Hepatocyte (in vitro differentiated cells): ENCODE results near the gene CDC42BPA. TPM values are rescaled to one million over a fixed set of nuclear protein-coding genes. Genes with fewer than 3 reads are reported as not detected.

ENCODE experiments used
- DNase-seq: peaks from one replicate; pipeline ENCODE4 v3.0.0-alpha.2; 2016; ENCODE audit warnings: low spot score
- H2AFZ ChIP-seq: fragments of 200-600 bp; sonication (generic); 2 replicates; pipeline ENCODE4 v1.6.0; 2016; ENCODE audit warnings: antibody characterized with exemption, mild to moderate bottlenecking
- H3K27ac ChIP-seq: fragments of 200-600 bp; sonication (generic); 2 replicates; pipeline ENCODE4 v1.5.1; 2016; ENCODE audit warnings: mild to moderate bottlenecking
- H3K27me3 ChIP-seq: fragments of 200-600 bp; sonication (generic); 2 replicates; pipeline ENCODE4 v1.6.1; 2016
- H3K36me3 ChIP-seq: fragments of 200-600 bp; sonication (generic); replicated peaks from 2 replicates; pipeline ENCODE4 v1.5.1; 2016; ENCODE audit warnings: low read depth; ENCODE audit not compliant: insufficient read depth
- H3K4me1 ChIP-seq: fragments of 200-600 bp; sonication (generic); 2 replicates; pipeline ENCODE4 v1.5.1; 2016; ENCODE audit warnings: mild to moderate bottlenecking, moderate library complexity; ENCODE audit not compliant: insufficient read depth
- H3K4me2 ChIP-seq: fragments of 200-600 bp; sonication (generic); 2 replicates; pipeline ENCODE4 v1.6.0; 2016
- H3K4me3 ChIP-seq: fragments of 200-600 bp; sonication (generic); 2 replicates; pipeline ENCODE4 v1.5.1; 2016; ENCODE audit warnings: mild to moderate bottlenecking
- H3K79me2 ChIP-seq: fragments of 200-600 bp; sonication (generic); 2 replicates; pipeline ENCODE4 v1.6.0; 2017; ENCODE audit warnings: mild to moderate bottlenecking
- H3K9me2 ChIP-seq: fragments of 200-600 bp; sonication (generic); replicated peaks from 2 replicates; pipeline ENCODE4 v1.6.0; 2017; ENCODE audit warnings: mild to moderate bottlenecking; ENCODE audit not compliant: insufficient read depth
- H3K9me3 ChIP-seq: fragments of 200-600 bp; sonication (generic); 2 replicates; pipeline ENCODE4 v1.5.1; 2016; ENCODE audit warnings: low read depth, mild to moderate bottlenecking
- H4K20me1 ChIP-seq: fragments of 200-600 bp; sonication (generic); 2 replicates; pipeline ENCODE4 v1.6.0; 2016; ENCODE audit warnings: mild to moderate bottlenecking; ENCODE audit not compliant: insufficient read depth, poor library complexity, severe bottlenecking
- CTCF ChIP-seq: fragments of 200-600 bp; sonication (generic); IDR thresholded peaks from 2 replicates; pipeline ENCODE4 v1.5.1; 2016; ENCODE audit warnings: antibody characterized with exemption, mild to moderate bottlenecking; ENCODE audit not compliant: poor library complexity
- EZH2 ChIP-seq: fragments of 200-600 bp; sonication (generic); IDR thresholded peaks from 2 replicates; pipeline ENCODE4 v1.6.1; 2016; ENCODE audit warnings: antibody characterized with exemption, mild to moderate bottlenecking, borderline replicate concordance
- EZH2phosphoT487 ChIP-seq: fragments of 200-600 bp; sonication (generic); IDR thresholded peaks from one replicate; pipeline ENCODE4 v1.6.1; 2018; ENCODE audit warnings: antibody characterized with exemption, mild to moderate bottlenecking, low read depth, moderate library complexity; ENCODE audit not compliant: unreplicated experiment, severe bottlenecking
- WGBS: methylation state at CpG from one replicate; pipeline ENCODE4 v1.1.6; 2016; ENCODE audit warnings: low lambda C conversion rate; ENCODE audit errors: missing lambda C conversion rate; 5-methylcytosine and 5-hydroxymethylcytosine counted together
- polyA plus RNA-seq: library from polyadenylated mRNA; unstranded; fragments of >200 nt; fragmentation: Nextera tagmentation; extraction: Ambion mirVana; gene quantifications from 2 replicates; pipeline ENCODE4 v1.2.1, GENCODE V29; 2016
- total RNA-seq: library from RNA; depleted of rRNA; stranded (reverse); fragments of >200 nt; gene quantifications from 2 replicates; pipeline ENCODE4 v1.2.3, GENCODE V29; 2014

Gene CDC42BPA
- total and polyA plus RNA-seq, 2 experiments from 2014 or later: 24.5 to 40.9 TPM

GRCh38 chr1:227070638-227071285 is 247.5 kb downstream of the CDC42BPA start:
- no peaks in the 10 kb centered on the region for H3K4me1 ChIP-seq
- no peaks in the 10 kb centered on the region for H3K79me2 ChIP-seq
- no peaks in the 10 kb centered on the region for H3K9me3 ChIP-seq
- no peak overlapping the region for H3K27ac ChIP-seq
- H4K20me1 ChIP-seq: no peaks in the 10 kb centered on the region
- no peaks in the 10 kb centered on the region for H3K36me3 ChIP-seq
- no peak overlapping the region for H3K4me3 ChIP-seq
- no peak for DNase-seq
- H3K4me2 ChIP-seq: no peak overlapping the region
- TF ChIP-seq CTCF (no peak), EZH2 (no peak), EZH2phosphoT487 (no peak)
- H2AFZ ChIP-seq: no peak overlapping the region
- H3K27me3 ChIP-seq: no peaks in the 10 kb centered on the region
- no peaks in the 10 kb centered on the region for H3K9me2 ChIP-seq
- 58% methylated on average over 4 of the region's 4 CpGs for WGBS

- H2AFZ ChIP-seq: no peak overlapping the region
- TF ChIP-seq CTCF (no peak), EZH2phosphoT487 (no peak), EZH2 (no peak)
- no peaks in the 10 kb centered on the region for H3K27me3 ChIP-seq
- H3K9me3 ChIP-seq: no peaks in the 10 kb centered on the region
- H3K27ac ChIP-seq: no peak overlapping the region
- WGBS: 59% methylated on average over 2 of the region's 2 CpGs
- H3K4me2 ChIP-seq: no peak overlapping the region
- DNase-seq: no peak
- H4K20me1 ChIP-seq: no peaks in the 10 kb centered on the region
- no peaks in the 10 kb centered on the region for H3K9me2 ChIP-seq
- H3K79me2 ChIP-seq: no peaks in the 10 kb centered on the region
- no peaks in the 10 kb centered on the region for H3K36me3 ChIP-seq
- no peak overlapping the region for H3K4me3 ChIP-seq
- no peaks in the 10 kb centered on the region for H3K4me1 ChIP-seq
These were observed 248.8 kb downstream of the CDC42BPA start for GRCh38 chr1:227069490-227069889.

- Histone ChIP-seq H3K4me1 (no peaks in the 10 kb centered on the region), H2AFZ (no peak overlapping the region), H3K9me2 (no peaks in the 10 kb centered on the region), H3K27me3 (no peaks in the 10 kb centered on the region), H3K36me3 (no peaks in the 10 kb centered on the region), H3K79me2 (no peaks in the 10 kb centered on the region), H3K27ac (no peak overlapping the region), H4K20me1 (no peaks in the 10 kb centered on the region), H3K4me2 (no peak overlapping the region), H3K4me3 (no peak overlapping the region), H3K9me3 (no peaks in the 10 kb centered on the region)
- DNase-seq: no peak
- TF ChIP-seq EZH2 (no peak), CTCF (no peak), EZH2phosphoT487 (no peak)
- WGBS: 80% methylated on average over 2 of the region's 2 CpGs
These were observed 249.4 kb downstream of the CDC42BPA start for GRCh38 chr1:227068883-227069282.
